Stimulated activated naive CD4-positive, alpha-beta T cell (primary cell): ENCODE data around the gene CD93.

ENCODE experiments used
- DNase-seq, 6 experiments: peaks; one replicate each; lab custom pipeline; 2025; lab: John Stamatoyannopoulos, UW

The CD93 gene

DNA sequence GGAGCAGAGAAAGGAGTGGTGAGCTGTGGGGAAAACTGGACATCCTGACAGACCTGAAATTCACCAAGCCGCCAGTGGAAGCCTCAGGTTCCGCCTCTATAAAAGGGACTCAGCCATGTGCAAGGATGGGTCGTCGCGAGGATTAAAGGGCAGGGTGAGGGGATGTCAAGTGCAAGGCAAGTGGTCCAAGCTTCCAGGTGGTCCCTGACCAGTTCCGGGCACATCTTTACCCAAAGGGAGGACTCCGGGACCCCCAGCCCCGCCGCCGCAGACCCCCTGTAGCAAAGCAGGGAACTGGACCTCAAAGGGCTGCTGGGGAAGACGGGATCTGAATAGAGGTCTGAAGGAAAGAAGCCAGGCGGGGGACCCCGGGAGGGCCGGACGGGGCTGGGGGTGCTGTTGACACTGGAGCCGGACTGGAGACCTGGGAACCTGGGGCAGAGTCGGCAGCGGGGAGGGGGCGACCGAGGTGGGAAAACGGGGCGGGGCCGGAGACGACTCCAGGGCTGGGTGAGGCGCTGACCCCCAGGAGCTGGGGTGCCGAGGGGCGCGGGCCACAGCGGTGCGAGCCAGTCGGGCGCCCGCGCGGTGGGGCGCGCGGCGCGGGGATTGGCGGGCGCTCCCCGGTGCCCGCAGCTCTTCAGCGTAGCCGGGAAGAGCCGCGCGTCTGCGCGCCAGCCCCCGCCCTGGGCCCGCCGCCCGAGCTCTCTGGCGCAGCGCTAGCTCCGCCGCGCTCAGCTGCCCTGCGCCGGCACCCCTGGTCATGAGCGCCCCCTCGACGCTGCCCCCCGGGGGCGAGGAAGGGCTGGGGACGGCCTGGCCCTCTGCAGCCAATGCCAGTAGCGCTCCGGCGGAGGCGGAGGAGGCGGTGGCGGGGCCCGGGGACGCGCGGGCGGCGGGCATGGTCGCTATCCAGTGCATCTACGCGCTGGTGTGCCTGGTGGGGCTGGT is 51.1 kb downstream of the CD93 start, which contains the start of gene SSTR4:
Gene SSTR4, plus strand, starts transcription at position 592 of the 951 bp plus-strand sequence. Its CDS starts 172 bp downstream, at position 764.
- DNase-seq: no peak

DNA sequence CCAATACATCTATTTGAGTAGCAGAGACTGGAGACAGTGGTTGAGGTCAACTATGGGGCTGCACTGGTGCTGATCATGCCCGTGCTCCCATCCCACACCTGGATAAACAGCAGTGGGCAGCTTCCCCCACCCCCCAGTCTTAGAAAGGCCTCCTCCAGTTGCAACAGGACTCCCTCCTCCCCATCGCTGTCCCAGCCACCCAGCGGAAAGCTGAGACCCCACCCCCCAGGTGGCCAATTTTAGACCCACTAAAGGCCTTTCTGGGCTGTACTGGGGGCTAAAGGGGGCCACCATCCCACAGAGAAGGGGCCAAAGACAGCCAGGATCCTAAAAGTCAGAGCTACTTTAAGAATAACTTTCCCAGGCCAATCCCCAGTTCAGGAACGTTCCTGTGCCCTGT is 52.2 kb downstream of the CD93 start:
- DNase-seq: no peak

DNA sequence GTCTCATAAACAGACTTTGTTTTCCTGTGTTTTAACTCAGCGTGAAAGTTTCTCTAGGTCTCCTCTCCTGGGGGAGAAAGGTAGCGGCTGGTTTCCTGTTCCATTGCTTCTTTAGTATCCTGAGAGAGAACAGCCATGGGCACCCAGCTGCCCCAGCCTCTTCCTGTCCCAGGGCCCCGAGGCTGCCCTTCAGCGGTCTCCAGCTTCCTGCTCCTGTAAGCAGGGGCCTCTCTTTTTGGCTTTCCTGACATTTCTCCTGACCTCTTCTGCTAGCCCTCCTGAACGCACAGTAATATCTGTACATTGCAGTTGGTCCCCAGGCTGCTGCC is 53.4 kb downstream of the CD93 start:
- DNase-seq: no peak

DNA sequence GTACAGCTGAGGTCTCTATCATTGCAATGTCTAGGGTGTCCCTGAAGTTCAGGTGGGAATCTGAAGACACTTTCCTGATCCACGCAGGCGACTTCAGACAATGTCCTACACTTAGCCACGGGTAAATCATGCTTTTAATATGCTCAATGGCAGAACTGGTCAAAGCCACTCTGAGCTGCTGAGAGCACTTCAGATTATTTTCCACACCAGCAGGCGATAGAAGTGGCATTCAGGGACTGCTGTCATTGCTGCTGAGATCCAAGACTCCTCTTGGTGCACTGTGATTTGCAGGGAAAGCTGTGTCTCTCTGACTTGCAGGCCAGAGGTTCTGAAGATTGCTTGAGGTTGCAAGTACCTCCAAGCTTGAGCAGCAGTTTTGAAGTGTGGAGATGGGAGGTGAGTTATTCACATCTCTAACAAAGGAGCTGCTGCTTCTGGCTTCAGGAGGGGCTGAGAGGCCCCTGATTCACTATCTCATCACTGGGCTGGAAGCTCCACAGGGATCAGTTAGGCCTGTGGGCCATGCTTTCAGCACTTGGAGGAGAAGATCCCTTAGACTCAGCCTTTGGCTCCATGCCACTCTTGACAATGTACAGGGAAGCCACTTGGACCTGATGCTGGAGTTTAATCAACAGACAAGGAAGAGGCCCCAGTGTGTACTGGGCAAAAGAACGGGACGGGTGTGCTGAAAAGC is 53.9 kb downstream of the CD93 start:
- no peak for DNase-seq

DNA sequence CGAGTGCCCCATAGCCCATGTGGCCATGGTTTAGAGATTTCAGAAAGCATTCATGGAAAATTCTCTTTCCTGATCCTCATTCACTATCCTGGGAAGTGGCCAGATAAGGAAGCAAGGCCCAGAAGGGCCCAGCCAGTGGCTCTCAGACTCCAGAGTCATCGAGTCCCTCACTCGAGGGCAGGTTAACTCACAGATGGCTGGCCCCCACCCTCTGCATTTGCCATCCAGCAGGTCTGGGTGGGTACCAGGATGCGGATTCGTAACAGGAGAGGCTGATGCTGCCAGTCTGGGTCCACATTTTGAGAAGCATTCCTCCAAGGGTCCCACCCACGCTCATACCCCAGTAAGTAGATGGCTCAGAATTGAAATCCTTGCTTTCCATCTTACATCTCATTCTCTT is 54.8 kb downstream of the CD93 start:
- DNase-seq: no peak
